GM10248 (cell line): Measurements from ENCODE around the gene GOLPH3L.

Source experiments
- CTCF ChIA-PET: fragments of 300-600 bp; sonication (Branson Sonifier 250); formaldehyde crosslinking; extraction: SDS; loops from one replicate; lab custom pipeline; 2021; ENCODE audit warnings: antibody characterized with exemption; lab: Yijun Ruan, JAX
- POLR2A ChIA-PET: fragments of 350-650 bp; sonication (Branson Sonifier 250); formaldehyde crosslinking; extraction: SDS; loops from one replicate; lab custom pipeline; 2020; ENCODE audit warnings: antibody characterized with exemption; lab: Yijun Ruan, JAX
- DNase-seq: peaks from one replicate; pipeline ENCODE4 v3.0.0; 2012; ENCODE audit errors: extremely low spot score
- TF ChIP-seq, protein P1 (sequence below): IDR thresholded peaks from 2 replicates; pipeline ENCODE4 v1.5.1; 2012; ENCODE audit warnings: mild to moderate bottlenecking, low read depth; ENCODE audit errors: extremely low read depth, missing control alignments, control extremely low read depth

Gene GOLPH3L

GRCh38 chr1:150596976-150597375, 100.0 kb downstream of the GOLPH3L start:
- CTCF ChIA-PET = interaction anchor here (1.4 kb wide), 1 partner anchor 36 kb away, joined by 5 read pairs; no protein-coding TSS in a partner anchor
- TF ChIP-seq, protein P1, sequence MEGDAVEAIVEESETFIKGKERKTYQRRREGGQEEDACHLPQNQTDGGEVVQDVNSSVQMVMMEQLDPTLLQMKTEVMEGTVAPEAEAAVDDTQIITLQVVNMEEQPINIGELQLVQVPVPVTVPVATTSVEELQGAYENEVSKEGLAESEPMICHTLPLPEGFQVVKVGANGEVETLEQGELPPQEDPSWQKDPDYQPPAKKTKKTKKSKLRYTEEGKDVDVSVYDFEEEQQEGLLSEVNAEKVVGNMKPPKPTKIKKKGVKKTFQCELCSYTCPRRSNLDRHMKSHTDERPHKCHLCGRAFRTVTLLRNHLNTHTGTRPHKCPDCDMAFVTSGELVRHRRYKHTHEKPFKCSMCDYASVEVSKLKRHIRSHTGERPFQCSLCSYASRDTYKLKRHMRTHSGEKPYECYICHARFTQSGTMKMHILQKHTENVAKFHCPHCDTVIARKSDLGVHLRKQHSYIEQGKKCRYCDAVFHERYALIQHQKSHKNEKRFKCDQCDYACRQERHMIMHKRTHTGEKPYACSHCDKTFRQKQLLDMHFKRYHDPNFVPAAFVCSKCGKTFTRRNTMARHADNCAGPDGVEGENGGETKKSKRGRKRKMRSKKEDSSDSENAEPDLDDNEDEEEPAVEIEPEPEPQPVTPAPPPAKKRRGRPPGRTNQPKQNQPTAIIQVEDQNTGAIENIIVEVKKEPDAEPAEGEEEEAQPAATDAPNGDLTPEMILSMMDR = no peak
- DNase-seq = no peak
- POLR2A ChIA-PET = no interaction called here
